Smooth muscle cell (in vitro differentiated cells): ENCODE data around the gene PDGFC. TPM values are rescaled to one million over a fixed set of nuclear protein-coding genes. Genes with fewer than 3 reads are reported as not detected.

Experiments used
- DNase-seq: peaks from one replicate; lab custom pipeline; 2025; ENCODE audit not compliant: unreplicated experiment; lab: John Stamatoyannopoulos, UW
- H2AFZ ChIP-seq: fragments of 200-600 bp; sonication (generic); 2 replicates; pipeline ENCODE4 v1.6.0; 2016; ENCODE audit warnings: antibody characterized with exemption, low read depth, mild to moderate bottlenecking
- H3F3A ChIP-seq: fragments of 200-600 bp; sonication (generic); 2 replicates; pipeline ENCODE4 v1.6.0; 2017; ENCODE audit warnings: antibody characterized with exemption, low read depth
- H3K27ac ChIP-seq: fragments of 200-600 bp; sonication (generic); 2 replicates; pipeline ENCODE4 v1.5.1; 2016; ENCODE audit warnings: low read depth, mild to moderate bottlenecking
- H3K27me3 ChIP-seq: fragments of 200-600 bp; sonication (generic); 2 replicates; pipeline ENCODE4 v1.6.1; 2016; ENCODE audit warnings: low read depth, mild to moderate bottlenecking
- H3K36me3 ChIP-seq: fragments of 200-600 bp; sonication (generic); 2 replicates; pipeline ENCODE4 v1.5.1; 2016; ENCODE audit warnings: low read depth
- H3K4me1 ChIP-seq: fragments of 200-600 bp; sonication (generic); 2 replicates; pipeline ENCODE4 v1.5.1; 2016; ENCODE audit warnings: low read depth
- H3K4me2 ChIP-seq: fragments of 200-600 bp; sonication (generic); 2 replicates; pipeline ENCODE4 v1.6.0; 2016; ENCODE audit warnings: mild to moderate bottlenecking
- H3K4me3 ChIP-seq: fragments of 200-600 bp; sonication (generic); 2 replicates; pipeline ENCODE4 v1.5.1; 2016; ENCODE audit warnings: mild to moderate bottlenecking
- H3K79me2 ChIP-seq: fragments of 200-600 bp; sonication (generic); 2 replicates; pipeline ENCODE4 v1.6.0; 2016; ENCODE audit warnings: low read depth, mild to moderate bottlenecking
- H3K9ac ChIP-seq: fragments of 200-600 bp; sonication (generic); 2 replicates; pipeline ENCODE4 v1.6.0; 2016; ENCODE audit warnings: low read depth
- H3K9me3 ChIP-seq: fragments of 200-600 bp; sonication (generic); replicated peaks from 2 replicates; pipeline ENCODE4 v1.5.1; 2016; ENCODE audit warnings: low read depth
- H4K20me1 ChIP-seq: fragments of 200-600 bp; sonication (generic); 2 replicates; pipeline ENCODE4 v1.6.0; 2016; ENCODE audit warnings: low read depth
- WGBS: methylation state at CpG from one replicate; pipeline ENCODE4 v1.1.7; 2016; ENCODE audit warnings: low lambda C conversion rate; 5-methylcytosine and 5-hydroxymethylcytosine counted together
- polyA plus RNA-seq: library from polyadenylated mRNA; unstranded; fragments of >200 nt; fragmentation: Nextera tagmentation; extraction: Ambion mirVana; gene quantifications from 2 replicates; pipeline ENCODE4 v1.2.1, GENCODE V29; 2016
- total RNA-seq: library from RNA; depleted of rRNA; stranded (reverse); fragments of >200 nt; gene quantifications from 2 replicates; pipeline ENCODE4 v1.2.3, GENCODE V29; 2014
- TF ChIP-seq, protein P1 (sequence below): fragments of 200-600 bp; sonication (generic); IDR thresholded peaks from 2 replicates; pipeline ENCODE4 v1.5.1; 2017; ENCODE audit warnings: borderline replicate concordance, mild to moderate bottlenecking, antibody characterized with exemption; ENCODE audit not compliant: insufficient read depth, poor library complexity, severe bottlenecking

PDGFC gene
- total and polyA plus RNA-seq, 2 experiments from 2014 or later, result 56.5 to 135 TPM

DNA sequence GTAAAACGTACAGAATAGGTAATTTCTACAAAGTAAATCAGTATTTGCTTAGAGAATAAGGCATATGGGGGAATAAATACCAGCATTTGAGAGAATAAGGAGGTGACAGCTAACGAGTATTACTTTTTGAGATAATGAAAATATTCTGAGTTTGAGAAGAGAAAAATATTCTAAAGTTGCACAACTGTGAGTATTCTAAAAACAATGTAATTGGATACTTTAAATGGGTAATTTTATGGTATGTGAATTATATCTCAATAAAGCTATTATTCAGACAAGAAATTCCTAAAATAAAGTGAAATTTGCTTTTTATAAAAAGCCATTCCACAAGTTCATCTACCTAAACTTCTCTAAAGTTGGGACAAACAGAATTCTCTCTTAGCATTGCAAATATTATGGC lies 62.6 kb downstream of the PDGFC start:
- Histone ChIP-seq H3K4me1 (no peaks in the 10 kb centered on the region), H3K27ac (no peak overlapping the region), H3K9me3 (no peaks in the 10 kb centered on the region), H4K20me1 (peaks cover 77% of the 10 kb centered on the region), H2AFZ (no peak overlapping the region), H3K27me3 (no peaks in the 10 kb centered on the region), H3K9ac (no peak overlapping the region), H3K79me2 (peaks cover 98% of the 10 kb centered on the region), H3K4me3 (no peak overlapping the region), H3K36me3 (no peaks in the 10 kb centered on the region), H3F3A (no peaks in the 10 kb centered on the region), H3K4me2 (no peak overlapping the region)
- no peak for DNase-seq
- TF ChIP-seq, protein P1, sequence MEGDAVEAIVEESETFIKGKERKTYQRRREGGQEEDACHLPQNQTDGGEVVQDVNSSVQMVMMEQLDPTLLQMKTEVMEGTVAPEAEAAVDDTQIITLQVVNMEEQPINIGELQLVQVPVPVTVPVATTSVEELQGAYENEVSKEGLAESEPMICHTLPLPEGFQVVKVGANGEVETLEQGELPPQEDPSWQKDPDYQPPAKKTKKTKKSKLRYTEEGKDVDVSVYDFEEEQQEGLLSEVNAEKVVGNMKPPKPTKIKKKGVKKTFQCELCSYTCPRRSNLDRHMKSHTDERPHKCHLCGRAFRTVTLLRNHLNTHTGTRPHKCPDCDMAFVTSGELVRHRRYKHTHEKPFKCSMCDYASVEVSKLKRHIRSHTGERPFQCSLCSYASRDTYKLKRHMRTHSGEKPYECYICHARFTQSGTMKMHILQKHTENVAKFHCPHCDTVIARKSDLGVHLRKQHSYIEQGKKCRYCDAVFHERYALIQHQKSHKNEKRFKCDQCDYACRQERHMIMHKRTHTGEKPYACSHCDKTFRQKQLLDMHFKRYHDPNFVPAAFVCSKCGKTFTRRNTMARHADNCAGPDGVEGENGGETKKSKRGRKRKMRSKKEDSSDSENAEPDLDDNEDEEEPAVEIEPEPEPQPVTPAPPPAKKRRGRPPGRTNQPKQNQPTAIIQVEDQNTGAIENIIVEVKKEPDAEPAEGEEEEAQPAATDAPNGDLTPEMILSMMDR, result no peak
- 90% methylated on average over 2 of the region's 2 CpGs for WGBS

DNA sequence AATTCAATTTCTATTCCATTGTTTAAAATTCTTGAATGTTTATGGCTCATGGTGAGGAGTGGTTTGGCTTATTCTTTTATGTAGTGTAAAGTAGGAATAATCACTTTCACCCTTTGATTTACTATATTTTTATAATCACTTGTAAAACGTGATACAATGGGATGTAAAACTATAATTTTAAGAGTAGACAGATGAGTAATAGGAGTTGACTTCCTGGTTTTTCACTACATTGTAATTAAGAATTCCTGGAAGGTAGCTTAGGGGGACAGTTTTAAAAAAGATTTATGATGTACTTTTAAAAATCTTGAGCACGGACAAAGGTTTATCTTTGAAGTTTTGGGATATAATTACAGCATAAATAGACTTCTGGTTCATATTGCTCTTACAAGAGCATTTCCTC lies 65.3 kb downstream of the PDGFC start:
- TF ChIP-seq, protein P1, result no peak
- Histone ChIP-seq H3K27me3 (no peaks in the 10 kb centered on the region), H3K36me3 (no peaks in the 10 kb centered on the region), H3K4me3 (no peak overlapping the region), H3K4me2 (no peak overlapping the region), H3K9ac (no peak overlapping the region), H3K27ac (no peak overlapping the region), H3F3A (no peaks in the 10 kb centered on the region), H2AFZ (no peak overlapping the region), H4K20me1 (peaks cover 79% of the 10 kb centered on the region), H3K4me1 (no peaks in the 10 kb centered on the region), H3K9me3 (no peaks in the 10 kb centered on the region), H3K79me2 (peaks cover 95% of the 10 kb centered on the region)
- DNase-seq, result no peak
- 45% methylated on average over 2 of the region's 2 CpGs for WGBS

DNA sequence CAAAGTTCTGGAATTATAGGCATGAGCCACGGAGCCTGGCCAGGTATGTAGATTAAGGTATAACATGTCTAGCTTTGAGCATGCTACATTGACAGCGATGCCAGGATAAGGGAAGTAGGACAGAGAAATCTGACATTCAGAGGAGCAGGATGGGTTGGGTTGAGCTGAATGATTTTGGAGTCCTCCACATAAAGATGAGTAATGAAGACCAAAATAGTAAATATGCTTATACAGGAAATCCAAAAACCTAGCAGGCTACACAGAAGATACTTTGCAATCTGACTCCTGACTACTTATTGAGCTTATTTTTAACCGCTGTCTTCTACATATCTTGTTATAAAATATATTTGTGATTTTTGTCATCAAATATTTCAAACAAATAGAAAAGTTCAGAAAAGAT lies 69.7 kb downstream of the PDGFC start:
- no peak for DNase-seq
- Histone ChIP-seq H3K4me1 (no peaks in the 10 kb centered on the region), H3K9ac (no peak overlapping the region), H3K79me2 (peaks cover 94% of the 10 kb centered on the region), H4K20me1 (peaks cover 89% of the 10 kb centered on the region), H2AFZ (no peak overlapping the region), H3F3A (no peaks in the 10 kb centered on the region), H3K36me3 (no peaks in the 10 kb centered on the region), H3K4me2 (no peak overlapping the region), H3K27ac (no peak overlapping the region), H3K4me3 (no peak overlapping the region), H3K9me3 (no peaks in the 10 kb centered on the region), H3K27me3 (no peaks in the 10 kb centered on the region)
- TF ChIP-seq, protein P1, result no peak
- 96% methylated on average over 3 of the region's 3 CpGs for WGBS

DNA sequence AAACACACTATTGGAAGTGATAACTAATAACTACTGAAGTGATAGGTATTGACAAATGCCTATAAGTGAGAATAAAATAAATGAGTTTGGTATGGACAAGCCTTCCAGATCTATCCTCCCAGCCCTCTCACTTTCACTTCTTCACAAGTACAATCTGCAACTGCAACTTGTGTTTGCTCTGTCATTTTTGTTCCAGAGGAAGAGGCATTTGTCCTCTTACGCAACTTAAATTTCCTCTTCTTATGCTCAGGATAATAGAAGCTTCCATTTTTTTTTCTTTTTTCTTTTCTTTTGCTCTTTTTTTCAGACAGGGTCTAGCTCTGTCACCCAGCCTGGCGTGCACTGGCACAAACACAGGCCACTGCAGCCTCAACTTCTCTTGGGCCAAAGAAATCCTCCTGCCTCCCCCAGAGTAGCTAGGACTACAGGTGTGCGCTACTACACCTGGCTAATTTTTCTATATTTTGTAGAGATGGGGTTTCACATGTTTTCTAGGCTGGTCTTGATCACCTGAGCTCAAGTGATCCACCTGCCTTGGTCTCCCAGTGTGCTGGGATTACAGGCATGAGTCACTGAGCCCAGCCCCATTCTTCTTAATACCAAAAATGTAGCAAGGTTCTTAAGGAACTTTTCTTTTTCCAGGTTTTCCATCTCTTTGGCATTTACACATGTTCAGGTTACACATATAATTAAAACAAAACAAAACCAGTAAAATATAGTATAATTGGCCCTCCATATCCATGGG lies 73.1 kb downstream of the PDGFC start:
- H4K20me1 ChIP-seq, result peaks cover 83% of the 10 kb centered on the region
- H3K79me2 ChIP-seq, result peaks cover 94% of the 10 kb centered on the region
- no peaks in the 10 kb centered on the region for H3K4me1 ChIP-seq
- WGBS, result 81% methylated on average over 3 of the region's 3 CpGs
- no peaks in the 10 kb centered on the region for H3F3A ChIP-seq
- H2AFZ ChIP-seq, result no peak overlapping the region
- H3K27me3 ChIP-seq, result no peaks in the 10 kb centered on the region
- peak overlapping the region; percentile 2 for H3K4me2 ChIP-seq
- TF ChIP-seq, protein P1, result no peak
- H3K36me3 ChIP-seq, result no peaks in the 10 kb centered on the region
- no peak for DNase-seq
- H3K9me3 ChIP-seq, result no peaks in the 10 kb centered on the region
- H3K27ac ChIP-seq, result no peak overlapping the region
- no peak overlapping the region for H3K9ac ChIP-seq
- no peak overlapping the region for H3K4me3 ChIP-seq
